K562 (cell line): Measurements from ENCODE around the gene KDM5D. TPM values are rescaled to one million over a fixed set of nuclear protein-coding genes. Genes with fewer than 3 reads are reported as not detected.

Experiments
- ATAC-seq: fragments of 200-7000 bp; cut with Tn5 transposase; 3 replicates; pipeline ENCODE4 v1.9.1; 2020; ENCODE audit warnings: moderate library complexity
- BruUV-seq: library from RNA; stranded (reverse); fragments of 400-500 nt; replicated peaks from 2 replicates; lab custom pipeline; 2021; lab: Mats Ljungman, UMichigan
- CTCF ChIA-PET: fragments of 300-600 bp; formaldehyde crosslinking; extraction: SDS; loops from one replicate; lab custom pipeline; 2021; ENCODE audit warnings: low intra/inter-chr PET ratio; lab: Yijun Ruan, JAX
- POLR2A ChIA-PET: fragments of 300-600, 350-650 bp; sonication (Branson Sonifier 250); formaldehyde crosslinking; extraction: SDS; loops from one replicate; lab custom pipeline; 2021; ENCODE audit warnings: antibody characterized with exemption, inconsistent platforms; lab: Yijun Ruan, JAX
- DNase-seq, 4 experiments: peaks; one replicate each; pipeline versions ENCODE4 v3.0.0 to v3.0.0-alpha.2; 2011 to 2018; ENCODE audit warnings: low spot score in 3 of 4, mixed read lengths in 3 of 4; ENCODE audit errors: extremely low read depth in 1 of 4
- FAIRE-seq: peaks from 2 replicates; lab custom pipeline; 2011; peaks lifted over from hg19 to GRCh38; lab: Jason Lieb, UNC
- H2AFZ ChIP-seq: 2 replicates; pipeline ENCODE4 v1.6.0; 2011; ENCODE audit warnings: low read depth, low read length, control low read depth, inconsistent platforms
- H3K27ac ChIP-seq: fragments of 200-600 bp; 3 replicates; pipeline ENCODE4 v1.8.0; 2011; ENCODE audit warnings: low read depth, mild to moderate bottlenecking, control low read depth, inconsistent platforms, low read length, moderate library complexity, mixed read lengths; ENCODE audit errors: extremely low read depth
- H3K27me3 ChIP-seq, 2 experiments: fragments of 300-600 bp in 1 of 2; 2 replicates in 1 of 2; 3 replicates in 1 of 2; pipeline versions ENCODE4 v1.6.0 to v1.8.0; 2011; ENCODE audit warnings: inconsistent platforms in 2 of 2, low read length in 2 of 2, mild to moderate bottlenecking in 1 of 2, mixed read lengths in 1 of 2, moderate library complexity in 1 of 2; ENCODE audit not compliant: control insufficient read depth in 2 of 2, insufficient read depth in 2 of 2
- H3K36me3 ChIP-seq: fragments of 300-600 bp; 3 replicates; pipeline ENCODE4 v1.8.0; 2011; ENCODE audit warnings: mild to moderate bottlenecking, low read length, inconsistent platforms; ENCODE audit not compliant: control insufficient read depth, insufficient read depth
- H3K4me1 ChIP-seq, 2 experiments: fragments of 200-600 bp in 1 of 2; replicated peaks in 1 of 2; 2 replicates in 1 of 2; 3 replicates in 1 of 2; pipeline versions ENCODE4 v1.5.1 to v1.8.0; 2011; ENCODE audit warnings: inconsistent platforms in 2 of 2, low read length in 2 of 2, mild to moderate bottlenecking in 1 of 2, mixed read lengths in 1 of 2, moderate library complexity in 1 of 2; ENCODE audit not compliant: control insufficient read depth in 2 of 2, insufficient read depth in 2 of 2
- H3K4me2 ChIP-seq: 2 replicates; pipeline ENCODE4 v1.6.1; 2011; ENCODE audit warnings: low read length, control low read depth, inconsistent platforms, mixed read lengths; ENCODE audit not compliant: insufficient read depth
- H3K4me3 ChIP-seq: fragments of 200-600 bp; sonication (generic), shearing (Covaris generic); 2 replicates; pipeline ENCODE4 v1.5.1; 2016; ENCODE audit warnings: control low read depth, inconsistent platforms
- H3K79me2 ChIP-seq: fragments of 200-600 bp; 3 replicates; pipeline ENCODE4 v1.8.0; 2011; ENCODE audit warnings: low read length, inconsistent platforms; ENCODE audit not compliant: control insufficient read depth, insufficient read depth
- H3K9ac ChIP-seq, 2 experiments: 2 replicates each; pipeline versions ENCODE4 v1.6.0 to v1.6.1; 2011; ENCODE audit warnings: low read depth in 2 of 2, low read length in 2 of 2, control low read depth in 1 of 2, inconsistent platforms in 1 of 2, mild to moderate bottlenecking in 1 of 2, mixed read lengths in 1 of 2; ENCODE audit not compliant: insufficient read depth in 1 of 2
- H3K9me1 ChIP-seq: one replicate; pipeline ENCODE4 v1.6.0; 2011; ENCODE audit warnings: inconsistent platforms, mild to moderate bottlenecking, low read length, moderate library complexity; ENCODE audit not compliant: control insufficient read depth, insufficient read depth
- H3K9me3 ChIP-seq: replicated peaks from 2 replicates; pipeline ENCODE4 v1.5.1; 2011; ENCODE audit warnings: low read depth, low read length, inconsistent platforms; ENCODE audit not compliant: control insufficient read depth, insufficient read depth
- H4K20me1 ChIP-seq: replicated peaks from 2 replicates; pipeline ENCODE4 v1.6.1; 2011; ENCODE audit warnings: low read length, inconsistent platforms, mixed read lengths; ENCODE audit not compliant: control insufficient read depth, insufficient read depth
- COPS2 ChIP-seq: fragments of 450-650 bp; conservative IDR thresholded peaks from 2 replicates; pipeline ENCODE4 v1.6.1; 2016; ENCODE audit warnings: mild to moderate bottlenecking, moderate library complexity
- EP300 ChIP-seq: IDR thresholded peaks from 2 replicates; pipeline ENCODE4 v1.6.1; 2012; ENCODE audit warnings: low read length, improper control_type of control experiment
- FOXK2 ChIP-seq, 2 experiments: fragments of 450-650 bp; IDR thresholded peaks in 1 of 2; conservative IDR thresholded peaks in 1 of 2; 2 replicates each; pipeline ENCODE4 v1.6.1; 2016; ENCODE audit warnings: low read depth in 2 of 2, mild to moderate bottlenecking in 1 of 2
- GABPB1 ChIP-seq: sonication (generic); formaldehyde crosslinking; IDR thresholded peaks from 2 replicates; pipeline ENCODE4 v1.8.0; 2022; ENCODE audit warnings: mild to moderate bottlenecking, missing genetic modification reagents
- GTF2E2 ChIP-seq: fragments of 200-800 bp; sonication (Bioruptor generic); IDR thresholded peaks from 2 replicates; pipeline ENCODE4 v1.6.1; 2016; ENCODE audit warnings: missing genetic modification characterization, missing compliant biosample characterization
- POLR2G ChIP-seq: fragments of 200-400 bp; formaldehyde crosslinking; IDR thresholded peaks from 2 replicates; pipeline ENCODE4 v1.6.1; 2017; ENCODE audit warnings: low read depth, mild to moderate bottlenecking, antibody characterized with exemption, low read length, moderate library complexity
- SIRT6 ChIP-seq: IDR thresholded peaks from one replicate; pipeline ENCODE4 v1.6.1; 2012; ENCODE audit warnings: low read depth, mild to moderate bottlenecking, control low read depth, inconsistent platforms, low read length, moderate library complexity
- THAP7 ChIP-seq: fragments of 250-450 bp; sonication (Bioruptor Pico); IDR thresholded peaks from 2 replicates; pipeline ENCODE4 v1.5.0; 2021
- ZNF165 ChIP-seq: fragments of 250-450 bp; sonication (Bioruptor Pico); IDR thresholded peaks from 2 replicates; pipeline ENCODE4 v1.4.0; 2020; ENCODE audit warnings: borderline replicate concordance
- ZNF175 ChIP-seq: fragments of 200-800 bp; sonication (Bioruptor generic); IDR thresholded peaks from 2 replicates; pipeline ENCODE4 v1.6.1; 2016; ENCODE audit warnings: low read depth, mild to moderate bottlenecking, missing genetic modification characterization, missing compliant biosample characterization
- WGBS: fragments of 100-300 bp; shearing (Covaris generic); methylation state at CpG from one replicate; pipeline ENCODE4 v1.1.6; 2016; ENCODE audit warnings: low coverage, mixed read lengths; ENCODE audit not compliant: insufficient coverage; ENCODE audit errors: missing lambda C conversion rate; 5-methylcytosine and 5-hydroxymethylcytosine counted together
- in situ Hi-C: fragments of 300-500 bp; cut with MboI; formaldehyde crosslinking; loops from 4 replicates; pipeline ENCODE4 v1.15.0; 2018; ENCODE audit warnings: inconsistent platforms, mixed read lengths
- intact Hi-C: fragments of 100-400 bp; cut with micrococcal nuclease; formaldehyde crosslinking; loops from 2 replicates; pipeline ENCODE4 v1.14.2; 2022
- polyA plus RNA-seq, 8 experiments: library from polyadenylated mRNA; depleted of rRNA in 4 of 8; stranded (reverse) in 5 of 8; unstranded in 3 of 8; fragments of >200 nt; fragmentation: Nextera tagmentation in 2 of 8; fragmentation: Illumina TruSeq in 1 of 8; extraction: Ambion mirVana in 2 of 8; extraction: Trizol in 1 of 8; gene quantifications; 2 replicates each; pipeline versions ENCODE4 v1.2.1 to v1.2.3, GENCODE V29; 2011 to 2014; ENCODE audit warnings: inconsistent platforms in 1 of 8, missing spikeins in 1 of 8
- total RNA-seq, 7 experiments: library from RNA; depleted of rRNA in 6 of 7; stranded (reverse); fragments of >200 nt in 6 of 7; fragmentation: Illumina TruSeq in 2 of 7; extraction: Trizol in 2 of 7; gene quantifications; 2 replicates each; pipeline versions ENCODE4 v1.2.1 to v1.2.3, GENCODE V29; 2011 to 2021; ENCODE audit warnings: low replicate concordance in 1 of 7

The KDM5D gene
- total and polyA plus RNA-seq, 9 of the 15 experiments (the other 6 are each of a cell fraction or from before 2014, with no cell fraction given) = 0.27 TPM; not detected in 8

DNA sequence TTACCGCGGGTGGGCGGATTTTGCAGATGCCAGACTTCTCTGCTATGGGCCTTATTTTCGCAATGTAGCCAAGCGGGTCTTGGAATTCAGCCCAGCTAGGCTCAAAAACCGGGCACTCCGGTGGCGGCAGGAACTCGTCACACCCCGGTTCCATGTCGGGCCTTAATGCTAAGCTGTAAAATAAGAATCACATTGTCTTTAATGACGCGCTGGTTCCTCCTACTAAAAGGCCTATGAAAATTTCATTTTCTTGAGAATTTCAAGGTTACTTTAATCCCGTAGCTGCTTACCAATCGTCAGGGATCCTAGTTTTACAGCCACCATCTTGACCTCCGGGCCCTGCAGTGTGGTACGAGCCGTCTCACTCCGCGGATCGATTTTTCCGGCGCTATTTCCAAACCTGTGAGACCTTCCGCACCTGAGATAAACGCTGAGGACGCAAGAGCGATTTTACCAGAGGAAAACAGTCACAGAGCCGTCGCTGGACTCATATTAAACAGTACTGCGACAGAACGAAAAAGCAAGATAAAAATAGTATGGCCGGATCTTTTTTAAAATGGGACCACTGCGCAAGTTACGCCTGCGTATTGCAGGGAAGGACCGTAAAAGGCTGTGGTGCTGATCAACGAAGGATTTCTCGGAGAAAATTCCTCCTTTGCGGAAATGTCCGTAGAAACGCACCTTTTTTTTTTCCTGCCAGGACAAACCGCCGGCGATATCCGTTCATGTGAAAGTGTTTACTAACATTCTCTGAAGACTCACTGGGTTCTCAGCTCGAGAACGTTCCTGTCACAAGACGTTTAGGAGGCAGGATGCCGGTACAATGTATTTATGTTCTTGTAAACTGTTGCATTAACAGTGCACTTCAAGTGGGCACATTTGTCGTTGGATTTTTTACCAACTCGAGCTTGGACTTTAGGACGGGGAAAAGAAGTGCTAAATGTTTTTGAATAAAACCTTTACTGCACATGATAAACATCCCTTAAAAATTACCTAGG is at the start of gene KDM5D (continued):
- TF ChIP-seq THAP7 (CRISPR knock-in tag) = no peak

DNA sequence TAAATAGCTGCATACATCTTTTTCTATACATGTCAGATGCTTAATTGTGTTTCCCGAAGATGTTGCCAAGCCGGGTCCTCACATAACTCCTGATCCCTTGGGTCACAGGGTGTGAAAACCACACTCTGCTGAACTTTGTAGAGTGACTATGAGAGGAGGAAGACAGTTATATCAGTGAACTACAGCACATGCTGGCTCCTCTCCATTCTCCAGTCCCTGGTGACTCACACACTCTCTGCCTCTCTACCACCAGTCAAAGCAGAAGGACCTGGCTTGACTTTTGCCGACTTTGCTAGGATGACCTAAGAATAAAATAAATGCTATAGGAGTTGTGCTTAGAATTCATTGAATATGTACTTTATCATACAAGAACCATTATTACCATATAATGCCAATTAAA is 23.8 kb upstream of the KDM5D start:
- no peaks in the 10 kb centered on the region for H3K79me2 ChIP-seq
- CTCF ChIA-PET = no interaction called here
- no peak for FAIRE-seq
- no TSS peak for BruUV-seq
- no peak overlapping the region for H3K27ac ChIP-seq
- H3K36me3 ChIP-seq = no peaks in the 10 kb centered on the region
- H4K20me1 ChIP-seq = no peaks in the 10 kb centered on the region
- H3K9me3 ChIP-seq = no peaks in the 10 kb centered on the region
- H3K4me1 ChIP-seq = no peaks in the 10 kb centered on the region
- no peaks in the 10 kb centered on the region for H3K9me1 ChIP-seq
- ATAC-seq = no peak
- no CpG with 5 or more reads among the region's 3 CpGs for WGBS
- no peak for TF ChIP-seq ZNF165 (CRISPR knock-in tag)
- TF ChIP-seq FOXK2 (conservative IDR thresholded peaks at IDR 0.05 in 1 of 2, IDR thresholded peaks at IDR 0.05 in 1 of 2; ENCODE audit: low read depth in 2 of 2) = no peak
- TF ChIP-seq EP300 = no peak
- no peak for TF ChIP-seq SIRT6
- no peak for TF ChIP-seq ZNF175 (CRISPR knock-in tag)
- no peak for TF ChIP-seq GABPB1 (CRISPR knock-in tag)
- TF ChIP-seq COPS2 = no peak
- TF ChIP-seq GTF2E2 = no peak
- no peak for TF ChIP-seq POLR2G
- H2AFZ ChIP-seq = no peak overlapping the region
- H3K9ac ChIP-seq = no peak overlapping the region
- in situ Hi-C loops (no loop called here), intact Hi-C loops (no loop called here)
- no peak for DNase-seq
- H3K27me3 ChIP-seq = no peaks in the 10 kb centered on the region
- H3K4me2 ChIP-seq = no peak overlapping the region
- POLR2A ChIA-PET = no interaction called here
- no peak overlapping the region for H3K4me3 ChIP-seq
